HEK293 (cell line): ENCODE data around the gene USP46.

Experiments
- REST ChIP-seq: fragments of 450-650 bp; formaldehyde crosslinking; IDR thresholded peaks from 2 replicates; pipeline ENCODE4 v1.5.1; 2016; ENCODE audit warnings: missing biosample characterization, missing genetic modification characterization
- SP2 ChIP-seq: fragments of 450-650 bp; formaldehyde crosslinking; IDR thresholded peaks from 2 replicates; pipeline ENCODE4 v1.5.1; 2016; ENCODE audit warnings: missing biosample characterization, missing genetic modification characterization
- TCF7L2 ChIP-seq: IDR thresholded peaks from 2 replicates; pipeline ENCODE4 v1.6.1; 2011; ENCODE audit warnings: low read depth, mild to moderate bottlenecking, inconsistent platforms, low read length, moderate library complexity, borderline replicate concordance

GRCh38 chr4:52651996-52652672 is 7.0 kb downstream of the USP46 start:
- TF ChIP-seq TCF7L2 (no peak), SP2 (tag by site-specific recombination) (no peak), REST (tag by site-specific recombination) (no peak)
